GM10248 (cell line): ENCODE data around the gene TMEM170B.

Source experiments
- CTCF ChIA-PET: fragments of 300-600 bp; sonication (Branson Sonifier 250); formaldehyde crosslinking; extraction: SDS; loops from one replicate; lab custom pipeline; 2021; ENCODE audit warnings: antibody characterized with exemption; lab: Yijun Ruan, JAX
- POLR2A ChIA-PET: fragments of 350-650 bp; sonication (Branson Sonifier 250); formaldehyde crosslinking; extraction: SDS; loops from one replicate; lab custom pipeline; 2020; ENCODE audit warnings: antibody characterized with exemption; lab: Yijun Ruan, JAX
- DNase-seq: peaks from one replicate; pipeline ENCODE4 v3.0.0; 2012; ENCODE audit errors: extremely low spot score
- CTCF ChIP-seq: IDR thresholded peaks from 2 replicates; pipeline ENCODE4 v1.5.1; 2012; ENCODE audit warnings: mild to moderate bottlenecking, low read depth; ENCODE audit errors: extremely low read depth, missing control alignments, control extremely low read depth

Gene TMEM170B

GRCh38 chr6:11509471-11509870 is 28.1 kb upstream of the TMEM170B start:
- POLR2A ChIA-PET, result no interaction called here
- no peak for TF ChIP-seq CTCF
- CTCF ChIA-PET, result interaction anchor here (0.9 to 1.9 kb wide), 2 partner anchors 10 to 13 kb away, joined by 3 to 23 read pairs; no protein-coding TSS in a partner anchor
- no peak for DNase-seq

DNA sequence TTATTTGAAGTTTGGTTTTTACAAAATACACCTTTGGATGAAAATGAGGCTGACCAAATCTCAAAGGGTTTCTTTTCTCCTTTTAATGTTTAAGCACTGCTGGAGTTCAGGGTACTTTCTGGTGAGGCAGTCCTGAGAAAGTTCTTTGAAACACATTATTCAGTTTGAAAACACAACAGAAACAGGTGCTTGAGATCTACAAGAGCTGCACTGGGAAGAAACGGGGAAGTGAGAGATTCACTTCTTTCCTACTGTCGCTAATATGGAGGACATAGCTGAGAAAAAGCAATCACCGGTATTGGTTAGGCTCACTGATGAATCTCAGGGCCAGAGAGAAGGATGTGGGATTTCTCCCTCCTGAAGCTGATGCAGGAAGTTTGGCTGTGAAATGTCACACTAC is 22.9 kb upstream of the TMEM170B start:
- CTCF ChIA-PET, result interaction anchor here (1.3 to 3.6 kb wide), 4 partner anchors 14 to 61 kb away, joined by 3 to 37 read pairs (median 7); no protein-coding TSS in a partner anchor

GRCh38 chr6:11515763-11516162 is 21.8 kb upstream of the TMEM170B start:
- DNase-seq, result no peak
- TF ChIP-seq CTCF, result no peak
- POLR2A ChIA-PET, result no interaction called here
- CTCF ChIA-PET, result interaction anchor here (0.8 to 3.6 kb wide), 6 partner anchors 15 to 372 kb away, joined by 3 to 37 read pairs (median 4); no protein-coding TSS in a partner anchor

More for the DNA sequence above, 22.9 kb upstream of the TMEM170B start:
- no peak for TF ChIP-seq CTCF
- POLR2A ChIA-PET, result interaction anchor here (0.8 kb wide), 1 partner anchor 282 kb away, joined by 3 read pairs; the partner anchor contains the start of gene NEDD9
- DNase-seq, result peak; percentile 51

DNA sequence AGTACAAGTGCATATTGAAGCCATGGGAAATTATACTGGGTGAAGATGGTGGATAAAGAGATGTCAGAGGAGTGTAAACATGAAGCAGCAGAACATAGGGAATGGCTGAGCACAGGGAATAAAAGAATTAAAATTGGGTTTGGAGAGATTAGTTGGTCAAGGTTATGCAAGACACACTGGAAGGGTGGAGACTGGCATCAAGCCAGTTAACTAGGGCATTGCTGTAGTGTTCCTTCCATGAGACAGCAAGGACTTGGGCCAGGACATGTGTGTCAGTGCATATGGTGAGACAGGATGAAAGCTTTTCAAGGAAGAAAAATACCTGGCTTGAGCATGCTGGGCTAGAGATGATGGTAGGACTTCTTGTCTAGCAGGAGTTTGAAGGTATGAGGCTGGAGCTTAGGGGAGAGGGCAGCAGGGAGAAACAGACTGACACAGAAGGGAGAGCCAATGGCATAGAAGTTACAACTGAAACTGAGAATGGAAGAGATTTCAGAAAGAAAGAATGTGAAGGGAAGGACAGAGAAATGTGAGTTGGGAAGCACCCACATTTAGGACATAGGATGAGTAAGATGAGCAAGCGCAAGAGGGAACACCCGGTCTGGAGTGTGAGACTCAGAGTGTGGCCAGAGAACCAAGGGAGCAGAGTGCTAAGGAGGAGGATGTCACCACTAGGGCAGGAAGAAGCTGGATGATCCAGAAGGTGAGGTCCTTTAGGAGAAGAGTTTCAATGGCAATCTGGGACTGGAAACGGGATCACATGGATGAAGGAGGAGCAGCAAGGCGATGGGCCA is 14.5 kb upstream of the TMEM170B start:
- TF ChIP-seq CTCF, result no peak
- ChIA-PET POLR2A (no interaction called here), CTCF (interaction anchor here (1.7 kb wide), 1 partner anchor 26 kb away, joined by 4 read pairs; no protein-coding TSS in a partner anchor)
- DNase-seq, result no peak

GRCh38 chr6:11525468-11526155 is 11.9 kb upstream of the TMEM170B start:
- no peak for DNase-seq
- CTCF ChIA-PET, result interaction anchor here (1.5 to 1.8 kb wide), 2 partner anchors 30 to 50 kb away, joined by 5 to 6 read pairs; no protein-coding TSS in a partner anchor
- no peak for TF ChIP-seq CTCF
- POLR2A ChIA-PET, result no interaction called here

DNA sequence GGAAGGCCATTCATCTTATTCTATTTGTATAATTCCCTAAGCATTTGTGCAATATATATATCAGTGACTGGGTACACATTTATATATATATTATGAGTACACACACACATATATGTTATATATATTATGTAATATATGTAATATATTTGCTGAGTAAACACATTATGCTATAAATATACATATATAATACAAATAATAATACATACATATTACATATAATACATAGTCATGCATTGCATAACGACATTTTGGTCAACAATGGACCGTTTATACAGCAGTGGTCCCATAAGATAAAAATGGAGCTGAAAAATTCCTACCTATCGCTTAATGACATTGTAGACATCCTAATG is 11.4 kb upstream of the TMEM170B start:
- TF ChIP-seq CTCF, result no peak
- ChIA-PET CTCF (interaction anchor here (1.4 to 1.8 kb wide), 3 partner anchors 29 to 50 kb away, joined by 4 to 6 read pairs (median 5); no protein-coding TSS in a partner anchor), POLR2A (no interaction called here)
- DNase-seq, result no peak
